Hematopoietic multipotent progenitor cell treated with erythropoietin and hydrocortisone succinate and interleukin-3 and kit ligand, for 8 days (in vitro differentiated cells): Measurements from ENCODE around the gene PPP4R1.

Experiments
- DNase-seq: peaks from one replicate; pipeline ENCODE4 v3.0.0-alpha.2; 2015

The PPP4R1 gene

DNA sequence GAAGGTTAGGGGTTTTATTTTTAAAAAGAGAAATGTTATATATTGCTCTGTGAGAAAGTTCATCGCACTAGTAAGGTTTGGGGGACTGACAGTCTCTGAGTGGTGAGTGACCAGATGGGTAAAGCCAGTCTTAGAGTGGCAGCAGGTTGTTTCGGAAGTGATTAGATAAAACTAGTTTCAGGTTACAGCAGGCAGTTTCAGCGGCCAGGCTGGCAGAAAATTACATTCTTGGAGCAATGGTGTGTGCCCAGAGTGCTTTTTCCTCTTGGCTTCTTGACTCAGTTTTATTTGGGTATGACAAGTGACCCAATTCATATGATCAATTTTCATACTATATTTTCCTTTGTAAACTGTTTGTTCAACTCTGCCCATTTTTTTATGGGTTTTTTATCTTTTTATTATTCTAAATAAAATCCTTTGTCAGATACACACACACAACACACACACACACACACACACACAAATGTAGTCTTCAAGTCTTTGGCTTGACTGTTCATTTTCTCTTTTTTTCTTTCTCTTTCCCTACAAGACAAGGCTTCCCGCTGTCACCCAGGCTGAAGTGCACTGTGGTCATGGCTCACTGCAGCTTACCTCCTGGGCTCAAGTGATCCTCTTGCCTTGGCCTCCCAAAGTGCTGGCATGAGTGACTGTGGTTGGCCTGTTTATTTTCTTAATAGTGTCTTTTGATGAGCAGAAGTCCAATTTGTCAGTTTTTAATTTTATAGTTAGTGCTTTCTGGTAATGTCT is 108.1 kb downstream of the PPP4R1 start:
- peak; percentile 54 for DNase-seq
